22Rv1 (cell line): ENCODE measurements around the gene USP15.
A peak's percentile ranks its signal among the peaks of the same experiment; 100 is the strongest.

ENCODE experiments used
- ZFX ChIP-seq: fragments of 450-650 bp; IDR thresholded peaks from 2 replicates; pipeline ENCODE4 v1.6.1; 2017; ENCODE audit warnings: antibody characterized with exemption, borderline replicate concordance
- TF ChIP-seq, protein P1 (sequence below): fragments of 450-650 bp; IDR thresholded peaks from 2 replicates; pipeline ENCODE4 v1.5.1; 2017; ENCODE audit warnings: mild to moderate bottlenecking

DNA sequence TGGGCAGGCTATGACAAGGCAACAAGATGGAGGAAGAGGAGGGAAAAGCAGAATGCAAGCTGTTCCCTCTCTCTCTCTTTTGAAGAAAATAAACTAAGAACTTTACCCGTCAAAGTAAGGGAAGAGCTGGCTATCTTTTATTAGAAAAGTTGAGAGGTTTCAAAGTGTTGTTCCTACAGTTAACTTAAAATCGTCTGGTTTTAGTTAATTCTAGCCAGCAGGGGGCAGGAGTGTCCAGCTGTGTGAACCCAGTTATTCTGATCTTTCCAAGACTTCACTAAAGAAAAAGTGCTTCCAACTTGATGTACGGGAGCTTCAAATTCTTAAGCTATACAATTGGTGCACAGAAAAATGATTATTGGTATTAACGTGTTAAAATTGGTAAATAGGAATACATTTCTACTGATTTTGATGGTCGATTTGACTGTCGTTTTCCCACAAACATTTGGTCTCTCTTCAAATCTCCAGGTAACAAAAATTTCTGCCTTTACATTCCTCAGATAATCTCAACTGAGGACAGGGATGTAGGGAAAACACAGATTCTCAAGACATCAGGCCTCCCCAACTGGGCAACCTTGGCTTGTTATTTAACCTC, 178.0 kb downstream of the USP15 start:
- TF ChIP-seq, protein P1, sequence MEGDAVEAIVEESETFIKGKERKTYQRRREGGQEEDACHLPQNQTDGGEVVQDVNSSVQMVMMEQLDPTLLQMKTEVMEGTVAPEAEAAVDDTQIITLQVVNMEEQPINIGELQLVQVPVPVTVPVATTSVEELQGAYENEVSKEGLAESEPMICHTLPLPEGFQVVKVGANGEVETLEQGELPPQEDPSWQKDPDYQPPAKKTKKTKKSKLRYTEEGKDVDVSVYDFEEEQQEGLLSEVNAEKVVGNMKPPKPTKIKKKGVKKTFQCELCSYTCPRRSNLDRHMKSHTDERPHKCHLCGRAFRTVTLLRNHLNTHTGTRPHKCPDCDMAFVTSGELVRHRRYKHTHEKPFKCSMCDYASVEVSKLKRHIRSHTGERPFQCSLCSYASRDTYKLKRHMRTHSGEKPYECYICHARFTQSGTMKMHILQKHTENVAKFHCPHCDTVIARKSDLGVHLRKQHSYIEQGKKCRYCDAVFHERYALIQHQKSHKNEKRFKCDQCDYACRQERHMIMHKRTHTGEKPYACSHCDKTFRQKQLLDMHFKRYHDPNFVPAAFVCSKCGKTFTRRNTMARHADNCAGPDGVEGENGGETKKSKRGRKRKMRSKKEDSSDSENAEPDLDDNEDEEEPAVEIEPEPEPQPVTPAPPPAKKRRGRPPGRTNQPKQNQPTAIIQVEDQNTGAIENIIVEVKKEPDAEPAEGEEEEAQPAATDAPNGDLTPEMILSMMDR, result peak; percentile 98
- no peak for TF ChIP-seq ZFX
